Medulla oblongata (tissue), 1 donor: ENCODE data around the gene QTRT2.

Experiments used
- DNase-seq: peaks from one replicate; pipeline ENCODE4 v3.0.0-alpha.2; 2015; ENCODE audit errors: extremely low spot score

QTRT2 gene

GRCh38 chr3:114122027-114122709 is 65.6 kb downstream of the QTRT2 start:
- peak; percentile 33 for DNase-seq

GRCh38 chr3:114126461-114126860 is 69.9 kb downstream of the QTRT2 start:
- DNase-seq = no peak

- no peak for DNase-seq
Measured at GRCh38 chr3:114127517-114127916, 71.0 kb downstream of the QTRT2 start.

GRCh38 chr3:114128231-114128630 is 71.7 kb downstream of the QTRT2 start:
- DNase-seq = no peak

GRCh38 chr3:114128826-114129225 is 72.3 kb downstream of the QTRT2 start:
- DNase-seq = no peak

- DNase-seq = no peak
Measured at GRCh38 chr3:114132500-114132899, 76.0 kb downstream of the QTRT2 start.

- no peak for DNase-seq
Measured at GRCh38 chr3:114133947-114134346, 77.4 kb downstream of the QTRT2 start.
